GM04504 (cell line): ENCODE measurements around the gene JAK3.
A peak's percentile ranks its signal among the peaks of the same experiment; 100 is the strongest.

Experiments used
- DNase-seq: peaks from one replicate; pipeline ENCODE4 v3.0.0-alpha.2; 2012; ENCODE audit warnings: low read depth

The JAK3 gene

GRCh38 chr19:17840019-17840418, 7.8 kb downstream of the JAK3 start:
- DNase-seq: no peak

DNA sequence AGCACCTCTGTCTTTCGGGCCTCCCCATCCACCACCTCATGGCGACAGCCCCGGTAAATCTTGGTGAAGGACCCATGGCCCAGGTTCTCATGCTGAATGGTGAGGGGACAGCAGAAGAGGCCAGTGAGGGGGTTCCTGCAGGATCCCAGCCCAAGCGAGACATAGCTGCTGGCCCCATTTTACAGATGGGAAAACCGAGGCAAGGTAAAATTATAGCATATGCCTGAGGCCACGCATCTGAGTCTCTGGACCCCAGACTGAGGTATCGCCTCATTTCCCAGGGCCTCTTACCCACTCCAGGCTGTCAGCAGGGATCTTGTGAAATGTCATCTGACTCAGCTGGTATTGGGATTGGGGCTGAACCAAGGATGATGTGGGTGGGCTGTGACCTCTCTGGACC, 9.8 kb downstream of the JAK3 start:
- no peak for DNase-seq

DNA sequence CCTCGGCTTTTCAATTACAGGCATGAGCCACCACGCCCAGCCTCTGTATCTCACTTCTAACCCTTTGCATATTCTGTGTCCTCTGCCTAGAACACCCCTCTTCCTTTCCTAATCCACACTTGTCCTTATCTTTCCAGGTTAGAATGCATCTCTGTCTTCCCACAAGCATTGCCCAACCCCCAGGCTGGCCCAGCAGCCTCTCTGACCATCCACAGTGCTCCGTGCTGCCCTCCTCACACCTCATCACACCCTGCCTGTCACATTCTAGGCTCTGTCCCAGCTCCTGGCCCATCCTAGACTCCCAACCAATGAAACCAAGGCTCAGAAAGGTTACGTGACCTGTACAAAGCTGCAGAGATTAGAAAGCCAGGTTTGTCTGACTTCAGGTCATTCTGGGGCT, 11.3 kb downstream of the JAK3 start:
- DNase-seq: no peak

GRCh38 chr19:17835182-17836006, 12.4 kb downstream of the JAK3 start:
- no peak for DNase-seq

DNA sequence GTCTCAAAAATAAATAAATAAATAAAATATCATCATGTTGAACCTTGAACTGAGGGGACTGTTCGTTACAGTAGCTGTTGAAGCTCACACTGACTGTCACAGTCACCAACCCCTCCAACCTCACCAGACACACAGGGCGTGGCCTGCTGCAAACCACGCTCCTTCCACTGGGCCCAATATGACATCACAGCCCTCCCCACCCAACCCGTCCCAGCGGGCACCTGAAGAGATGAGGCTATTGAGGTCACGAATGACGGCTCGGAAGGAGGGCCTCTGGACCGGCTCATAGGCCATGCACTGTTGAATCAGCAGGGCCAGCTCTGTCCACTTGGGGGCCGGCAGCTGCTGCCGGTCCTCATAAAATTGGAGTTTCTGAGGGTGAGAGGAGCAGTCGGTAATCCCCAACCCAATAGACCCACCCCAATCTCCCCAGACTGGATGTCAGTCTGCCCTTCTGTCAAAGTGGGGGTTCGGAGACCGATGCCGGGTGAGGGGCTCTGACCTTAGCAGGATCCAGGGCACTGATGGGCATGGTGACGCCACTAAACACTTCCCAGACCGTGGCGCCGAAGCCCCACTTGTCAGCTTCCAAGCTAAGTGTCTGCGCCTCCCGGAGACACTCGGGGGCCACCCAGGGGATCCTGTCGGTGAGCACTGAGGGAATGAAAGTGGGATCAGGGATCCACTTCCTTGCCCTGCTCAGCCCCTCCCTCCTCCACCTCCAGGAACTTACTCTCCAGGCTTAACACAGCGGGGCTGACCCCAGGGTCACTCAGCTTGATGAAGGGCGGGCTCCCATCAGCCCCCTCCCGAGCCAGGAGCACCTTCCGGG, 13.2 kb downstream of the JAK3 start:
- no peak for DNase-seq

GRCh38 chr19:17832443-17833208, 15.2 kb downstream of the JAK3 start:
- no peak for DNase-seq

- DNase-seq: no peak
Observed at GRCh38 chr19:17831419-17831888, 16.3 kb downstream of the JAK3 start.

GRCh38 chr19:17830567-17831418, 17.0 kb downstream of the JAK3 start:
- DNase-seq: no peak

DNA sequence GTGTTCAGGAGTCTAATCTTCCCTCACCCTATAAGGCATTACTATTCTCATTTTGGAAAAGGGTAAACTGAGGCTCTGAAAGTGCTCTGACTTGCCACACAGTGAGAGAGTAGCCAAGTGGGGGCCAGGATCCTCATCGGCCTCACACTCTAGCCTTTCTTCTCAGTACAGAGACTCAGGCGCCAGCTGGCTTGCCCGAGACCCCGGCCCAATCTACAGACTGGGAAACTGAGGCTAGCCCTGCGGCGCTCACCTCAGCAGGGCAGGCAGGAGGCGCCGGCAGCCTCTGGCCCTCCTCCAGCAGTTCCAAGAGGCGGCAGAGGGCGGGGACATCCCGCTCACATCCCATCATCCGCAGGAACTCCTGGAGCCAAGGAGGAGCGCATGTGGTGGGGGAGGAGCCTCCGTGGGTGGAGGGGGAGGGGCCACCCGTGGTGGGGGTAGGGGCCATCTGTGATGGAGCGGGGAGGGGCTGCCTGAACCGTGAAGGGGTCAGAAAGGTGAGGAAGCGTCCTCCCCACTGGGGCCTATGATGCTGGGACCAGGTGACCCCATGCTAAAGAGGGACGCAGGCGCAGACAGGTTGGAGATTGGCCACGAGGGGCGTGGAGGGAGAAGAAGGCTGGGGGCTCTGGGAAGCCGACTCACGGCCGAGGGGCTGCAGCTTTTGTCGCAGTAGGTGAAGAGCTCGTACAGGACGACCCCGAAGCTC, 17.8 kb downstream of the JAK3 start:
- DNase-seq: peak; percentile 9

DNA sequence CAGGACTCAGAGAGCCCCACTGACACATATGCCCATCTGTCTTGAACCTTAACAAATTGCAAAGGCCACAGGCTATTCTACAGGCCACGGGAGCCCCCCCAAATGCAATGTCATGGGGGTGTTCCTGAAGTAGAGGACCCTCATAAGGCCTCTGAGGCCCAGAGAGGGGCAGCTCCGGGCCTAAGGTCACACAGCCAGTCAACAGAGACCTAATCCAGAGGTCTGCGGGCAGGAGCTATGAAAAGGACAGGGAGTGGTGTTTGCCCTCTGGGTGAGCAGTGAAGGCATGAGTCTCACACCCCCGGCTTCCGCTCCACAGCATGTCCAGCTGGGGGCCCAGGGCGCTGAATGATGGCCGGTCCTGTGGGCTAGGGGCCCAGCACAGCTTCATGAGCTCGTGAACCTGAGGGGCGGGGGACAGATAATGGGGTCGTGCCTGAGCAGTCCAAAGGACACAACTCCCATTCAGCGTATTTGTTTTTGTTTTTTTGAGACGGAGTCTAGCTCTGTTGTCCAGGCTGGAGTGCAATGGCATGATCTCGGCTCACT, 21.2 kb downstream of the JAK3 start:
- no peak for DNase-seq

GRCh38 chr19:17824339-17824738, 23.4 kb downstream of the JAK3 start:
- DNase-seq: no peak

GRCh38 chr19:17821190-17821589, 26.6 kb downstream of the JAK3 start, which contains the start of gene INSL3:
Gene INSL3, minus strand, starts transcription at chr19:17821519. Its CDS starts 13 bp downstream, at chr19:17821506.
- no peak for DNase-seq

DNA sequence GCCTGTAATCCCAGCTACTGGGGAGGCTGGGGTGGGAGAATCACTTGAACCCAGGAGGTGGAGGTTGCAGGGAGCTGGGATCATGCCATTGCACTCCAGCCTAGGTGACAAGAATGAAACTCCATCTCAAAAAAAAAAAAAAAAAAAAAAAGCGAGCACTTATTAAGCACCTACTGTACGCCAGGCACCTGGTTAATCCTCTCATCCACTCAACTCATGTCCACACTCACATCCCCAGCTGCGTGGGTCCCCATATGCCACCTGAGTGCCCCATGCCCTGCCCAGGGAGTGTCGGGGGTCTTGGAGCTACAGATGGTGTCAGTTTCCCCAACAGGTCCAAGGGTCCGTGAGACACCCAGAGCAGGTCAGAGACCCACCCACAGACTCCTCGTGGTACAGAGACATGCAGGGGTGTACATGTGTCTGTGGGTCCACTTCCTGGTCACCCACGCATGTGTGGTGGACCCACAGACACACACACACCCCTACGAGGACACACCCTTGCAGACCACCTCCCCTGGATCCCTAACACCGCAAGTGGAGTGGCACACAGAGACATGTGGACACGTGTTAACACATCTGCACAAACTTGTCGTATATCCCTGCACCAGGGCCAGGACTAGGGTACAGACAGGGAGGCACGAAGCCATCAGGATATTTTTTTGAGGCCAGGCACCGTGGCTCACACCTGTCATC, 30.0 kb downstream of the JAK3 start:
- no peak for DNase-seq

- DNase-seq: no peak
Observed at GRCh38 chr19:17812099-17812498, 35.7 kb downstream of the JAK3 start.

DNA sequence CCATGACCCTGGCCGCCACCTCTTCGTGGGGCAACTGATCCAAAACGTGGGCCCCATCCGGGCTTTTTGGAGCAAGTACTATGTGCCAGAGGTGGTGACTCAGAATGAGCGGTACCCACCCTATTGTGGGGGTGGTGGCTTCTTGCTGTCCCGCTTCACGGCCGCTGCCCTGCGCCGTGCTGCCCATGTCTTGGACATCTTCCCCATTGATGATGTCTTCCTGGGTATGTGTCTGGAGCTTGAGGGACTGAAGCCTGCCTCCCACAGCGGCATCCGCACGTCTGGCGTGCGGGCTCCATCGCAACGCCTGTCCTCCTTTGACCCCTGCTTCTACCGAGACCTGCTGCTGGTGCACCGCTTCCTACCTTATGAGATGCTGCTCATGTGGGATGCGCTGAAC, 36.1 kb downstream of the JAK3 start:
- DNase-seq: no peak

- no peak for DNase-seq
Observed at GRCh38 chr19:17811103-17811502, 36.7 kb downstream of the JAK3 start.

- no peak for DNase-seq
Observed at GRCh38 chr19:17807731-17808316, 40.0 kb downstream of the JAK3 start.

DNA sequence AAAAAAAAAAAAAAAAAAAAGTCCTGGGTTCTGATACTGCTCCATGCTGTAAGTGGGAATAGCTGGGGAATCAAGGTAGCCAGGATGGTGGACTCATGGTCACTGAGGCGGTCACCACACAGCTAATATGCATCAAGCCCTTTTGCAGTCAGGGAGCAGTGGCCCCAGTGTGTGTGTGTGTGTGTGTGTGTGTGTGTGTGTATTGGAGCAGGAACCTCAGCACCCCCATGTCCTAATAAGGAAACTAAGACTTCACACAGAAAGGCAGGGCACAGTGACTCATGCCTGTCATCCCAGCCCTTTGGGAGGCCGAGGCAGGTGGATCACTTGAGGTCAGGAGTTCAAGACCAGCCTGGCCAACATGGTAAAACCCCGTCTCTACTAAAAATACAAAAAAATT, 40.8 kb downstream of the JAK3 start:
- DNase-seq: no peak

GRCh38 chr19:17805427-17805826, 42.4 kb downstream of the JAK3 start:
- DNase-seq: no peak
